Measurements from ENCODE around the gene CANX. TPM values are rescaled to one million over a fixed set of nuclear protein-coding genes. Genes with fewer than 3 reads are reported as not detected.

CANX gene
- total RNA-seq (2022; extraction: Qiagen RNA extraction), result 313 to 390 TPM (median 351 TPM) in 5 replicates

GRCh38 chr5:179698935-179699615, at the start of gene CANX:
TSS of gene CANX (plus strand) at chr5:179698967. CDS start at chr5:179705682, 6,715 bp downstream.

GRCh38 chr5:179680780-179681401, 17.9 kb upstream of the CANX start, which contains the start of gene CBY3:
TSS of gene CBY3 (minus strand) at chr5:179681034. CDS start at chr5:179680918, 116 bp downstream.

GRCh38 chr5:179732412-179732917, 33.7 kb downstream of the CANX start, which contains the start of gene MAML1:
TSS of gene MAML1 (plus strand) at chr5:179732822. CDS start at chr5:179733113, 291 bp downstream.

Other genes starting within 250 kb of the CANX start
- gene RUFY1, start 148.4 kb upstream of the CANX start, total RNA-seq (2022; extraction: Qiagen RNA extraction), result 26.1 to 28.8 TPM (median 27.1 TPM) in 5 replicates
- gene HNRNPH1, start 75.3 kb upstream of the CANX start, total RNA-seq (2022; extraction: Qiagen RNA extraction), result 442 to 562 TPM (median 471 TPM) in 5 replicates
- gene CBY3, start 17.9 kb upstream of the CANX start, total RNA-seq (2022; extraction: Qiagen RNA extraction), result not detected in 5 replicates
- 14.5 to 20.9 TPM (median 18.6 TPM) in 5 replicates for gene MAML1, start 33.9 kb downstream of the CANX start, total RNA-seq (2022; extraction: Qiagen RNA extraction)
- 0.58 TPM in 2 of 5 replicates, not detected in the others for gene LTC4S, start 95.0 kb downstream of the CANX start, total RNA-seq (2022; extraction: Qiagen RNA extraction)
- gene MGAT4B, start 107.9 kb downstream of the CANX start, total RNA-seq (2022; extraction: Qiagen RNA extraction), result 195 to 232 TPM (median 214 TPM) in 5 replicates
- 865 to 1,353 TPM (median 893 TPM) in 5 replicates for gene SQSTM1, start 121.9 kb downstream of the CANX start, total RNA-seq (2022; extraction: Qiagen RNA extraction)
- gene MRNIP, start 159.8 kb downstream of the CANX start, total RNA-seq (2022; extraction: Qiagen RNA extraction), result 15.2 to 24.7 TPM (median 18.7 TPM) in 5 replicates
- 51.7 to 70.2 TPM (median 63.9 TPM) in 5 replicates for gene TBC1D9B, start 208.9 kb downstream of the CANX start, total RNA-seq (2022; extraction: Qiagen RNA extraction)